Activated CD4-positive, alpha-beta T cell treated with anti-CD3 and anti-CD28 coated beads, Interleukin-2, amount 10 ng/mL, durations not matched to agents 7 days and 5 days (primary cell): ENCODE measurements around the gene STAM2. TPM values are rescaled to one million over a fixed set of nuclear protein-coding genes. Genes with fewer than 3 reads are reported as not detected.
"Not testable (repeated sequence)": the region's sequence is repeated elsewhere in the genome, so short reads cannot be mapped to it uniquely, and the experiment has no call there.

Experiments
- CTCF ChIA-PET: fragments of 350-600 bp; sonication (Branson Sonifier 250); formaldehyde crosslinking; loops from one replicate; lab custom pipeline; 2021; ENCODE audit warnings: antibody characterized with exemption; lab: Charles Lee
- POLR2A ChIA-PET: fragments of 350-600 bp; sonication (Branson Sonifier 250); formaldehyde crosslinking; loops from one replicate; lab custom pipeline; 2021; ENCODE audit warnings: antibody characterized with exemption; lab: Charles Lee
- DNase-seq: peaks from one replicate; pipeline ENCODE4 v3.0.0-alpha.2; 2020
- H3K27ac Mint-ChIP-seq: one replicate; pipeline ENCODE4 v1.8.0; 2021; ENCODE audit warnings: mild to moderate bottlenecking, moderate library complexity, mixed read lengths
- H3K27me3 Mint-ChIP-seq: one replicate; pipeline ENCODE4 v1.8.0; 2021; ENCODE audit warnings: mixed read lengths
- H3K36me3 Mint-ChIP-seq: one replicate; pipeline ENCODE4 v1.8.0; 2021; ENCODE audit warnings: low read depth, mixed read lengths
- H3K4me1 Mint-ChIP-seq: one replicate; pipeline ENCODE4 v1.8.0; 2021; ENCODE audit warnings: mixed read lengths
- H3K4me3 Mint-ChIP-seq: one replicate; pipeline ENCODE4 v1.8.0; 2021; ENCODE audit warnings: mild to moderate bottlenecking, moderate library complexity, mixed read lengths
- H3K9me3 Mint-ChIP-seq: one replicate; pipeline ENCODE4 v1.8.0; 2021; ENCODE audit warnings: mixed read lengths
- total RNA-seq, 2 experiments: library from RNA; stranded (reverse); gene quantifications; one replicate each; pipeline ENCODE4 v1.2.3, GENCODE V29; 2021

Gene STAM2
- total RNA-seq, 2 experiments from 2014 or later: 16.5 to 20.1 TPM

DNA sequence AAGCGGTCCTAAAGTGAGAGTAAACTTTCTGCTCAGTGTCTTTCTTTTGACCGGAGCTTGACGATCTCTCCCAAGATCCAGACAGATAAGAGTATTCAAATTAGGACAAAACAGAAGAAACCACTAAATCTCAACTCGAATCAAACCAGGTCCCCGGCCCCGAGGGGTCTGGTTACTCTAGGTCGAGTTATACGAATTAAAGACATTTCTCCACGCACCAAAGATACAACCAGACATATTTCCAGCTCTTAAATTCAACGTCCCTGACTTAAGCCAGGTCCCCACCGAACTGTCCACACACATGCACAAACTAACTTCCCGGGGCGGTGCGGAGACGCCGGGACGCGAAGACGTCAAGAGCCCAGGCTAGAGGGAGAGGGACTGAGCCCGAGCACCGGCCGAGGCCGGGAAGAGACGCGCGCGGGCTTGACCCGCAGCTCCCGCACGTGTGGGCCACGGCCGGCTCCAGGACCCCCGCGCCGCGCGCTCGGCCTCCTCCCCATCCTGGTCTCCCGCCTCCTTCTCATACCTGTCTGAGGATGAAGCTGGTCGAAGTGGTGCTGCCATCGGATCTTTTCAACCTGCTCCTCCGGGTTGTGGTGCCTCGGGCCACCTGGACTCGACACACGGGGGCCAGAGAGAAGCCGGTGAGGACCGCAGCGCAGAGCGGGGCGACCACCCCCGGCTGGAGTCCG is 77.6 kb downstream of the STAM2 start:
- Mint-ChIP-seq H3K36me3 (no peaks in the 10 kb centered on the region), H3K9me3 (no peaks in the 10 kb centered on the region), H3K27ac (no peak overlapping the region), H3K27me3 (peaks cover 69% of the 10 kb centered on the region), H3K4me1 (peaks cover 14% of the 10 kb centered on the region), H3K4me3 (peak overlapping the region; percentile 66)
- CTCF ChIA-PET: interaction anchor here (1.6 kb wide), 1 partner anchor 9 kb away, joined by 3 read pairs; no protein-coding TSS in a partner anchor
- DNase-seq: no peak
- POLR2A ChIA-PET: no interaction called here

DNA sequence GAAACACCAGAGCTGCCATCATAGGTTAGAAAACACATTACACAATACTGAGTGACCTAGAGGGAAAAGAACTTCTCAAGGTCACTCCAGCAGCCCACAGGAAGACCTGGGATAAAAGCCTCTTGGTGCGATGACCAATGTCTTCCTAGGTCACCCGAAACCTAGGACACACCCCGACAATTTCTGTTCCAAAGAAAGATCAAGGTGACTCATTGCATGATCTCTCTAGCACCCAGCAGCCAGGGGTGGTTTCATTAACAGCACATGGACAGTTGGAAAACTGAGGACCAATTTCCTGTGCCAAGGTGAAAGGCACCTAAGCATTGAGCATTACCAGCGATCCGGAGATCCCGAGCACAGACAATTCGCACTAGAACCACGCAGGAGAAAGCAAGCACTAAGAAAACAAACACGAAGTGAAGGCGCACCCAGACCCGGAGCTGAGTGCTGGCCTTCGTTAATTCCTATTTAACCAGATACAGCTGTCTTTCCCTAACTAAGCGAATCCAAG is 78.2 kb downstream of the STAM2 start:
- no peaks in the 10 kb centered on the region for H3K36me3 Mint-ChIP-seq
- CTCF ChIA-PET: interaction anchor here (1.6 kb wide), 1 partner anchor 9 kb away, joined by 3 read pairs; no protein-coding TSS in a partner anchor
- H3K27me3 Mint-ChIP-seq: peaks cover 67% of the 10 kb centered on the region
- H3K4me3 Mint-ChIP-seq: peak overlapping the region; percentile 66
- DNase-seq: no peak
- H3K9me3 Mint-ChIP-seq: no peaks in the 10 kb centered on the region
- H3K27ac Mint-ChIP-seq: no peak overlapping the region
- POLR2A ChIA-PET: no interaction called here
- peaks cover 14% of the 10 kb centered on the region for H3K4me1 Mint-ChIP-seq

DNA sequence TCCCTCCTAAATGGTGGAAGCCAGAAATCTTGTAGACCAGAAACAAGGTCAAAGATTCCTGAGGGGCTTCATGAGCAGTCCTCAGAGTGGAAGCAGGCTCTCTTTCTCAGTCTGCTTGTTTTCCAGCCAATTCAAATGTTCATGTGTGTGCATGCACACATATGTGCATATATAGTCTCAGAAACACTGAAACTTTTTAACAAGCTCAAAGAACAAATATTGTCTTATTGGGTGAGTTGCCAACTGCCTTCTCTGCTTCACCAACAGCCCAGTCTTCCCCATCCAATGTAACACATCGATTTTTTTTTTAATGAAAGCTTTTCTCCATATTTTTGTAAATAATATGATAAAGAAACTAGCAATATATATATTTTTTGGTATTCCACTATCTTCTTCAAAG is 80.4 kb downstream of the STAM2 start:
- Mint-ChIP-seq H3K36me3 (no peaks in the 10 kb centered on the region), H3K4me1 (peaks cover 14% of the 10 kb centered on the region), H3K9me3 (no peaks in the 10 kb centered on the region), H3K27ac (no peak overlapping the region), H3K4me3 (no peak overlapping the region), H3K27me3 (peaks cover 61% of the 10 kb centered on the region)
- POLR2A ChIA-PET: no interaction called here
- no peak for DNase-seq
- CTCF ChIA-PET: no interaction called here

DNA sequence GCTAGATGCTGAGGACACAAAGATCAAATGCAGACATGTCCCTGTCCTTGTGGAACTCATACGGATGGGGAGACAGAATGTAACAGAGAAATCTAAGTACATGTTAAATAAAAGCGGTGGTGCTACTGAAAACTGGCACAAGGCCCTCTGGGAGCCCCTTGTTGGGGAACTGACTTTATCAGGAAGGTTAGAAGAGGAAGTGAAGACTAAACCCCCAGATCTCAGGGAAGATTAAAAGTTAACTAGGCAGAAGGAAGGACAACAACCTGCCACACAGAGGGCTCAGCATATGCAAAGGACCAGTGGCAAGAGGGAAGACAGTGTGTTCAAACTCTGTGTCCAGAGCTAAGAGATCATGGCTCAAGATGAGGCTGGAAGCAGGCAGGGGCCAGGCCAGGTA is 81.5 kb downstream of the STAM2 start:
- Mint-ChIP-seq H3K27ac (no peak overlapping the region), H3K4me3 (no peak overlapping the region), H3K4me1 (peaks cover 9% of the 10 kb centered on the region), H3K27me3 (peaks cover 54% of the 10 kb centered on the region), H3K36me3 (no peaks in the 10 kb centered on the region), H3K9me3 (no peaks in the 10 kb centered on the region)
- ChIA-PET POLR2A (no interaction called here), CTCF (no interaction called here)
- DNase-seq: no peak

DNA sequence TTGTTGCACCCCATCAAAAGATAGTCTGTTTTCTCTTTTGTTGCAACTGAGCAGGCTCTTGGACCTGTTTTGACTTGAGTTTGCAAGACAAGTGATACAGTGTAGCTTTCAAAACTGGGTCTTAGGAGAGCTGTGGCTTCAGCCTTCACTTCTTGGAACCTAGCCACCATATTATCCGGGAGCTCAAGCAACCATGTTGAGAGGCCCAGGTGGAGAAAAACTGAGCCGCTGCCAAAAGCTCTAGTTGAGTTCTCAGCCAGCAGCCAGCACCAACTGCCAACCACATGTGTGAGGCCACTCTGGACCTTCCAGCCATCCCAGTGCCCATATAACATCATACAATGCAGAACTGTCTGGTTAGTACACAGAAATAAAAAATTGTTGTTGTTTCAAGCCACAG is 82.1 kb downstream of the STAM2 start:
- H3K9me3 Mint-ChIP-seq: no peaks in the 10 kb centered on the region
- DNase-seq: no peak
- peaks cover 56% of the 10 kb centered on the region for H3K27me3 Mint-ChIP-seq
- H3K36me3 Mint-ChIP-seq: no peaks in the 10 kb centered on the region
- peaks cover 9% of the 10 kb centered on the region for H3K4me1 Mint-ChIP-seq
- no peak overlapping the region for H3K27ac Mint-ChIP-seq
- H3K4me3 Mint-ChIP-seq: no peak overlapping the region
- POLR2A ChIA-PET: no interaction called here
- CTCF ChIA-PET: no interaction called here

DNA sequence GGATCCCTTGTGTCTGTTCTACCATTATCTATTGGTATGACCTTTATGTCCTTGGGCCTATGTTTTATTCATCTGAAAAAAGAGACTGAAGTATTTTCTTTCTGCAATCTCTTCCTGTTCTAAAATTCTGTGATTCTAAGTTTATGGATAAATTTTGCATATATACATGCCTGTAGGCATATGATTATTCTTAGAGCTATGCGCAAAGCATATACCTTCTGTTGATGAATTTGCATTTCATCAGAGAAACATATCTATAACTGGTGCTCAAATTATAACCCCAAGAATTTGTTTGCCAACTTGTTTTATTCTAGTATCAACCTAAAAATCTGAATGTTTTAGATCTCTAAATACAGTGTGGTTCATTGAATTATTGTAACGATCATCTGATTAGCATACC is 83.5 kb downstream of the STAM2 start:
- DNase-seq: no peak
- H3K4me1 Mint-ChIP-seq: peaks cover under 1% of the 10 kb centered on the region
- H3K36me3 Mint-ChIP-seq: no peaks in the 10 kb centered on the region
- no peak overlapping the region for H3K4me3 Mint-ChIP-seq
- ChIA-PET CTCF (interaction anchor here (0.6 kb wide), 2 partner anchors 46 to 78 kb away, joined by 3 read pairs; no protein-coding TSS in a partner anchor), POLR2A (no interaction called here)
- no peak overlapping the region for H3K27ac Mint-ChIP-seq
- H3K27me3 Mint-ChIP-seq: peaks cover 46% of the 10 kb centered on the region
- no peaks in the 10 kb centered on the region for H3K9me3 Mint-ChIP-seq

DNA sequence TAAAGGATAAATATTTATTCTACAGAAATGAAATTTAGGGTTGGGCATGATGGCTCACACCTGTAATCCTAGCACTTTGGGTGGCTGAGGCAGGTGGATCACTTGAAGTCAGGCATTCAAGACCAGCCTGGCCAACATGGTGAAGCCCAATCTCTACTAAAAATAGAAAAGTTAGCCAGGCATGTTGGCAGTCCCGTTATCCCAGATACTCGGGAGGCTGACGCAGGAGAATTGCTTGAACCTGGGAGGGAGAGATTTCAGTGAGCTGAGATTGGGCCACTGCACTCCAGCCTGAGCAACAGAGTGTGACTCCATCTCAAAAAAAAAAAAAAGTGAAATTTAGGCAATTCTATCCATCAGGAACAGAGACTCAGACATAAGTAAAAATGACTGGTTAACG is 84.8 kb downstream of the STAM2 start:
- H3K36me3 Mint-ChIP-seq, H3K9me3 Mint-ChIP-seq, H3K27ac Mint-ChIP-seq, DNase-seq, H3K4me1 Mint-ChIP-seq, H3K4me3 Mint-ChIP-seq, POLR2A ChIA-PET: not testable (repeated sequence)
- CTCF ChIA-PET: interaction anchor here (0.6 kb wide), 2 partner anchors 22 to 51 kb away, joined by 3 read pairs; no protein-coding TSS in a partner anchor
- peaks cover 36% of the 10 kb centered on the region for H3K27me3 Mint-ChIP-seq

DNA sequence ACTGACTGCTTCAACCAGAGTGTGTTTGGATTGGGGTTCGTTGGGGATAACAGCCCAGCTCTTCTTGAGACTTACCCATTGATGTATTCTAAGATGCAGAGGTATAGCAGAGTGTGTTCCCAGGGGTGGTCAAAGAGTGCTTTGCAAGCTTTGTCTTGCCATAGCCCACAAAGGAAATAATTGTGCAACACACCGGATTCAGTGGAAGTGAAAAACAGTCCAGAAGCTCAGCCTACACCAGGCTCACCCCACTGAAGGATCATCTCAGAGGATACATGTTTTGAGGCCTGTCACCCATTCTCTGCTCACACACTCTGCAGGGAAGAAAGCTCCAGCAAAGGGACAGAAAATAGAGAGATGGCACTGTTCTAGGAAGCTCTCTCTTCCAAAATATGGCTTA is 86.3 kb downstream of the STAM2 start:
- Mint-ChIP-seq H3K4me3 (no peak overlapping the region), H3K27me3 (peaks cover 22% of the 10 kb centered on the region), H3K36me3 (no peaks in the 10 kb centered on the region), H3K27ac (no peak overlapping the region), H3K9me3 (no peaks in the 10 kb centered on the region), H3K4me1 (no peaks in the 10 kb centered on the region)
- DNase-seq: no peak
- ChIA-PET CTCF (interaction anchor here (1.0 kb wide), 1 partner anchor 16 kb away, joined by 4 read pairs; no protein-coding TSS in a partner anchor), POLR2A (no interaction called here)

DNA sequence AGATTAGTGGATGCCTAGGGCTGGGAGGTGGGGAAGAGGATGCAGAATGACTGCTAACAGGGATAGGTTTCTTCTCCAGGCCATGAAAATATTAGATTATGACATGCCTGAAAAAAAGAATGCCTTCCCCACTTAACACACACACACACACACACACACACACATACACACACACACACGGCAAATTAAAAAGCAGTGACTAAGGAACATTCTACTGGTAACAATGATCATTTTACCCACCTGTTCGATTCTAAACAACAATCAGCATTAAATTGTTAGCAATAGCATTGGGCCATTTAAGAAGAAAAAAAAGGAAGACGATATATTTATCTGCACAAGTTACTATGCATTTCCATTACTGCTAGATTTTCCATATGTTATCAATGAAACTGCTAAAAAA is 87.6 kb downstream of the STAM2 start:
- no peaks in the 10 kb centered on the region for H3K4me1 Mint-ChIP-seq
- ChIA-PET POLR2A (no interaction called here), CTCF (no interaction called here)
- H3K36me3 Mint-ChIP-seq: no peaks in the 10 kb centered on the region
- H3K27me3 Mint-ChIP-seq: peaks cover 12% of the 10 kb centered on the region
- no peak for DNase-seq
- no peaks in the 10 kb centered on the region for H3K9me3 Mint-ChIP-seq
- H3K27ac Mint-ChIP-seq: no peak overlapping the region
- H3K4me3 Mint-ChIP-seq: no peak overlapping the region

DNA sequence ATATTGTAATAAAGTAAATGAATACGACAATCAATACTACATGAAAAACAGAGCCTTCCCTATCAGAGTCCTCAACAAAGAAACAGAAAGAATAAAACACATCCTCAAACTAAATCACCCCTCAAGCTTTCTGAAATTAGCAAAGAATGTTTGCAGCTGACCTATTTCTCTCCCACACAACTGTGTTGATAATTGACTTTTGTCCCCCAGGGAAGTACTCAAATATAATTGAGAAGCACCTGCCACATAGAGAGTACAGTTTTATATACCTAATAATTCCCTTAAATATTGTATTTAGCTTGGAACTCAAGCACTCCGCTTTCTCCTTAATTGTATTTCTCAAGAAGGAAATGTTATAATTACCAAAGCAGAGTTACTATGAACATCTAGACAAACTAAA is 89.3 kb downstream of the STAM2 start:
- Mint-ChIP-seq H3K4me3 (no peak overlapping the region), H3K4me1 (no peaks in the 10 kb centered on the region), H3K27ac (no peak overlapping the region), H3K27me3 (peaks cover 12% of the 10 kb centered on the region), H3K9me3 (no peaks in the 10 kb centered on the region), H3K36me3 (no peaks in the 10 kb centered on the region)
- no peak for DNase-seq
- CTCF ChIA-PET: no interaction called here
- POLR2A ChIA-PET: no interaction called here

DNA sequence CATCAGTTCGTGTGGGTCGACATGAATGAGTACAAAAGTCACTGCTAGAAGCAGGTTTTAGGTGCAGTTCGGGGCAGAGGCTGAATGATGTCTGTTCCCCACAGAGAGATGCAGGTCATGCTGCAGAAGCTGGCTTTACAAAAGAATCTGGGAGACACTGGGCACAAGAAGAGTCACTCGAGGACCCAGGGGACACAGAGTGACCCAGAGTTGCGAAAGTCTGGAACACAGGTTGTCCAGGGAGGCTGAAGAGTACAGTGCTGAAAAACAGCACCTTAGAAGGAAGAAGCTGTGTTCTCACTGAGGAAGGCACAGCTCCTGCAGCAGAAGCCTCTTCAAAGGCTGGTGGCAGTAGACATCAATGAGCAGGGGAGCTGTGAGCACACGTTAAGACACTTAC is 91.5 kb downstream of the STAM2 start:
- no peak overlapping the region for H3K4me3 Mint-ChIP-seq
- H3K36me3 Mint-ChIP-seq: no peaks in the 10 kb centered on the region
- CTCF ChIA-PET: no interaction called here
- peaks cover 5% of the 10 kb centered on the region for H3K27me3 Mint-ChIP-seq
- H3K27ac Mint-ChIP-seq: no peak overlapping the region
- POLR2A ChIA-PET: no interaction called here
- no peak for DNase-seq
- no peaks in the 10 kb centered on the region for H3K4me1 Mint-ChIP-seq
- H3K9me3 Mint-ChIP-seq: no peaks in the 10 kb centered on the region

DNA sequence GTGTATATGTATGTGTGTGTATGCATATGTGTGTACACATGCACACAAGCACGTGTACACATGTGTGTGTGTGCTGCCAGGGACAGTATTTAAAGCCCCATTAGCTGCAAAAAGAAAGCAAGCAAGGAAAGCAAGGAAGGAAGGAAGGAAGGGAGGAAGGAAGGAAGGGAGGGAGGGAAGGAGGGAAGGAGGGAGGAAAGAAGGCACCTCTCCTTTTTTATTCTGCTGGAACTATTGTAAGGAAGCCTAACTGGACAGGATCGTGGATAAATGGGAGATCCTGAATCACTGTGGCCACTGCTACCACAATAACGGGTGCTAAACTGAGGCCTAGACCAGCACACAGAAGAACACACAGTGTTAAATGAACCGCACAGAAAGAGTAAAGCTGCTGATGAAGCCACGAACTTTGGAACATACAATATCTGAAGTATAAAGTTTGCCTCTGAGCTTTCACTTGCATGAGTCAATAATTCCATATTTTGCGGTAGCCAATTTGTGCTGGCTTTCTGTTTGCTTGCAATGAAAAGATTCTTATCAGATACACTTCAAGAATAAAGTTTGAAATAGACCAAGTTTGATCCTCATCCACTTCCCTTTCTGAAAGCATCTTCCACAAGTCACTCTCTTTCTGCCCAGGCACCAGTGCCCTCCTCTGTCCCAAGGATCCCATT is 92.2 kb downstream of the STAM2 start:
- Mint-ChIP-seq H3K9me3 (no peaks in the 10 kb centered on the region), H3K27ac (no peak overlapping the region), H3K4me3 (no peak overlapping the region), H3K36me3 (no peaks in the 10 kb centered on the region), H3K4me1 (no peaks in the 10 kb centered on the region), H3K27me3 (peaks cover under 1% of the 10 kb centered on the region)
- ChIA-PET CTCF (no interaction called here), POLR2A (no interaction called here)
- DNase-seq: no peak

DNA sequence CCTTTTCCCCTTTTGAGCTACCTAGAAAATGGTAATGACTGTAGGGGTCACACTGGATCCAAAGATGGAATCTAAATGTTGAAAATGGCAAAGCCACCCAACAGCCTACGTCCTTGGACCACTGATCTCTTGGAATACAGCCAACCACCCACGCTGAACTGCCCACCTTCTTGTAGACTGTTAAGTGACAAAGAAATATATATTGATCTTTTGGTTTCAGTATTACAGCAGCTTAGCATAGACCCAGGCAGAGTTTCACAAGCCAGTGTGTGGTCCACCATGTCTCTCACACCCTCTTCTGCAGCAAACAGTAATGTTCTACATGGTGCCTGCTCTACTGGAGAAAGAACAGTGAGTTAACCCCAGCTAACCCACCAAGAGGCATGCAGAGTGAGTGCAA is 96.9 kb downstream of the STAM2 start:
- Mint-ChIP-seq H3K27me3 (peaks cover 2% of the 10 kb centered on the region), H3K27ac (no peak overlapping the region), H3K9me3 (no peaks in the 10 kb centered on the region), H3K36me3 (no peaks in the 10 kb centered on the region), H3K4me3 (no peak overlapping the region), H3K4me1 (no peaks in the 10 kb centered on the region)
- no peak for DNase-seq
- ChIA-PET POLR2A (no interaction called here), CTCF (no interaction called here)
